ENCODE measurements around the gene SLC35F5.

The SLC35F5 gene

DNA sequence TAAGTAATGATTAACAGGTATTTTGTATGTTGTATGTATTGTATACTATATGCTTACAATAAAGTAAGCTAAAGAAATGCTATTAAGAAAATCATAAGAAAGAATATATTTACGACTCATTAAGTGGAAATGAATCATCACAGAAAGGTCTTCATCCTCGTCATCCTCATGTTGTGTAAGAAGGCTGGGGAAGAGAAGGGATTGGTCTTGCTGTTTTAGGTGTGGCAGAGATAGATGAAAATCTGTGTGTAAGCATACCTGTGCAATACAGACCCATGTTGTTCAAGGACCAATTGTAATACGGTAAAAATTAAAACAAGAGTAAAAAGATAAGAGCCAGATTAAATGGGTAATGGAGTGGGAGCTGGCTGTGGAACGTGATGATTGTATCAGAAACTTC, 16.6 kb downstream of the SLC35F5 start:
- H4K8ac ChIP-seq (ENCODE audit: low read length) = no peak overlapping the region
- no peak overlapping the region for H3K18ac ChIP-seq (ENCODE audit: low read depth in 1 of 2, low read length in 2 of 2)
- no peaks in the 10 kb centered on the region for H3K9me3 ChIP-seq (ENCODE audit: control insufficient read depth, low read length)
- DNase-seq = no peak
- no peak overlapping the region for H3K14ac ChIP-seq (ENCODE audit: low read length in 2 of 2)
- no peak overlapping the region for H2AFZ ChIP-seq (ENCODE audit: low read depth, low read length)
- no peaks in the 10 kb centered on the region for H3K27me3 ChIP-seq (ENCODE audit: control insufficient read depth in 1 of 2, insufficient read depth in 1 of 2, low read length in 2 of 2)
- peaks cover 6 to 99% of the 10 kb centered on the region in 2 experiments for H3K36me3 ChIP-seq (ENCODE audit: control insufficient read depth in 1 of 2, insufficient read depth in 2 of 2, low read depth in 1 of 2, low read length in 2 of 2)
- H2BK12ac ChIP-seq (ENCODE audit: low read length in 2 of 2) = no peak overlapping the region
- no peak overlapping the region for H2BK120ac ChIP-seq (ENCODE audit: low read depth, low read length)
- no peak overlapping the region for H3K4ac ChIP-seq (ENCODE audit: low read depth in 1 of 2, low read length in 2 of 2)
- no peak overlapping the region for H4K91ac ChIP-seq (ENCODE audit: low read length)
- H3K4me2 ChIP-seq (ENCODE audit: low read length, poor library complexity, severe bottlenecking) = no peak overlapping the region
- H3K9ac ChIP-seq (ENCODE audit: low read length) = no peak overlapping the region
- no peak overlapping the region for H3K27ac ChIP-seq (ENCODE audit: low read length, poor library complexity, severe bottlenecking)
- WGBS = 89% methylated on average over 4 of the region's 4 CpGs
- H2BK15ac ChIP-seq (ENCODE audit: low read depth, poor library complexity, severe bottlenecking) = no peak overlapping the region
- H3K23ac ChIP-seq (ENCODE audit: low read length in 2 of 2) = no peak overlapping the region
- no peak overlapping the region for H3K4me3 ChIP-seq (ENCODE audit: insufficient read depth in 1 of 2, low read depth in 1 of 2, low read length in 2 of 2)
- no peak overlapping the region for H2BK5ac ChIP-seq (ENCODE audit: low read depth, low read length, poor library complexity, severe bottlenecking)
- H2AK5ac ChIP-seq (ENCODE audit: low read length, severe bottlenecking) = no peak overlapping the region
- H3K79me1 ChIP-seq (replicated peaks; ENCODE audit: low read length, poor library complexity, severe bottlenecking) = peaks cover 7% of the 10 kb centered on the region
- no peaks in the 10 kb centered on the region for H3K4me1 ChIP-seq (ENCODE audit: control insufficient read depth, insufficient read depth, low read depth, low read length)

DNA sequence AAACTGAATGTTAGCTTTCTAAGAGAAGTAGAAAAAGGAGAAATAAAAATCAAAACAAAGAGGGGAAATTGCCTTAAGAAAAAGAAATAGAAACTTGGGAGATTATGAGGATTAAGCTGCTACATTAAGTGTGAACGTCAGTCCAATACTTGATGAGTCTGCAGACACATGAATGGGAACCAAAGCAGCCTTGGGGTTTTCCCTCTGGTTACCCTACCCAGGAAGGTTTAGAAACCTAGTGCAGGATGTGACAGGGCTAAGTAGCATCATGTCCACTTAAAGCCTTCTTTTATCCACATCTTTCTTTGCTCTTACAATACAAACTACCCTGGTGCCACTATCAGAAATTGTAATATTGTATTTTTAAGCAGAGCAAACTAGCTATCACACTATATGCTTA, 22.3 kb downstream of the SLC35F5 start:
- Histone ChIP-seq H2BK5ac (ENCODE audit: low read depth, low read length, poor library complexity, severe bottlenecking) (no peak overlapping the region), H3K14ac (ENCODE audit: low read length in 2 of 2) (no peak overlapping the region), H2AK5ac (ENCODE audit: low read length, severe bottlenecking) (no peak overlapping the region), H3K9ac (ENCODE audit: low read length) (no peak overlapping the region), H3K18ac (ENCODE audit: low read depth in 1 of 2, low read length in 2 of 2) (no peak overlapping the region), H4K91ac (ENCODE audit: low read length) (no peak overlapping the region), H3K27me3 (ENCODE audit: control insufficient read depth in 1 of 2, insufficient read depth in 1 of 2, low read length in 2 of 2) (no peaks in the 10 kb centered on the region), H2BK120ac (ENCODE audit: low read depth, low read length) (no peak overlapping the region), H3K4me1 (ENCODE audit: control insufficient read depth, insufficient read depth, low read depth, low read length) (no peaks in the 10 kb centered on the region), H2AFZ (ENCODE audit: low read depth, low read length) (no peak overlapping the region), H4K8ac (ENCODE audit: low read length) (no peak overlapping the region), H3K36me3 (ENCODE audit: control insufficient read depth in 1 of 2, insufficient read depth in 2 of 2, low read depth in 1 of 2, low read length in 2 of 2) (peaks cover 0 to 100% of the 10 kb centered on the region in 2 experiments), H3K23ac (ENCODE audit: low read length in 2 of 2) (no peak overlapping the region), H3K4ac (ENCODE audit: low read depth in 1 of 2, low read length in 2 of 2) (no peak overlapping the region), H3K79me1 (replicated peaks; ENCODE audit: low read length, poor library complexity, severe bottlenecking) (peaks cover 10% of the 10 kb centered on the region), H3K4me2 (ENCODE audit: low read length, poor library complexity, severe bottlenecking) (no peak overlapping the region), H3K9me3 (ENCODE audit: control insufficient read depth, low read length) (no peaks in the 10 kb centered on the region), H2BK15ac (ENCODE audit: low read depth, poor library complexity, severe bottlenecking) (no peak overlapping the region), H3K4me3 (ENCODE audit: insufficient read depth in 1 of 2, low read depth in 1 of 2, low read length in 2 of 2) (no peak overlapping the region), H2BK12ac (ENCODE audit: low read length in 2 of 2) (no peak overlapping the region), H3K27ac (ENCODE audit: low read length, poor library complexity, severe bottlenecking) (no peak overlapping the region)
- DNase-seq = no peak
- 95% methylated on average over 1 of the region's 1 CpG for WGBS

DNA sequence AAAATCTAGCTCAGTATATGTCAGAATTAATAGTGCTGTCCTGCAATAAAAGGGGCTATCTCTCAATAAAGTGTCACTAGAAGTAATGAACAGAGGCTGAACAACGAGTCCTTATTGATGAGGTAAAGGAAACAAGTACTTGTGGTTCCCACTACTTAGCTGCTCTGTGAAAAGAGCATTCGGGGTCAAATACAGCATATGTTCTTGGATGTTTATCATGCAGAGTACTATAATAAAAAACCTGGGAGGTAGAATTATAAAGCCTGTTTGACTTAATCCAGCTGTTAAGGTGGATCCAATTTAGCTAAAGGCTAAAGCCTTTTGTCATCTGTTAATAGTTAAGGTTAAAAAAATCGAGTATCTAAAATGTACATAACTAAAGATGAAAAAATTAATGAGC, 32.4 kb downstream of the SLC35F5 start:
- Histone ChIP-seq H3K4me3 (ENCODE audit: insufficient read depth in 1 of 2, low read depth in 1 of 2, low read length in 2 of 2) (no peak overlapping the region), H2BK15ac (ENCODE audit: low read depth, poor library complexity, severe bottlenecking) (no peak overlapping the region), H3K27me3 (ENCODE audit: control insufficient read depth in 1 of 2, insufficient read depth in 1 of 2, low read length in 2 of 2) (no peaks in the 10 kb centered on the region), H3K23ac (ENCODE audit: low read length in 2 of 2) (no peak overlapping the region), H2BK12ac (ENCODE audit: low read length in 2 of 2) (no peak overlapping the region), H2AFZ (ENCODE audit: low read depth, low read length) (no peak overlapping the region), H2AK5ac (ENCODE audit: low read length, severe bottlenecking) (no peak overlapping the region), H2BK5ac (ENCODE audit: low read depth, low read length, poor library complexity, severe bottlenecking) (no peak overlapping the region), H3K79me1 (replicated peaks; ENCODE audit: low read length, poor library complexity, severe bottlenecking) (peaks cover 10% of the 10 kb centered on the region), H3K9ac (ENCODE audit: low read length) (no peak overlapping the region), H3K9me3 (ENCODE audit: control insufficient read depth, low read length) (no peaks in the 10 kb centered on the region), H3K27ac (ENCODE audit: low read length, poor library complexity, severe bottlenecking) (no peak overlapping the region), H3K14ac (ENCODE audit: low read length in 2 of 2) (no peak overlapping the region), H3K4ac (ENCODE audit: low read depth in 1 of 2, low read length in 2 of 2) (no peak overlapping the region), H3K4me1 (ENCODE audit: control insufficient read depth, insufficient read depth, low read depth, low read length) (no peaks in the 10 kb centered on the region), H3K36me3 (ENCODE audit: control insufficient read depth in 1 of 2, insufficient read depth in 2 of 2, low read depth in 1 of 2, low read length in 2 of 2) (peaks cover 6 to 96% of the 10 kb centered on the region in 2 experiments), H2BK120ac (ENCODE audit: low read depth, low read length) (no peak overlapping the region), H4K91ac (ENCODE audit: low read length) (no peak overlapping the region), H3K4me2 (ENCODE audit: low read length, poor library complexity, severe bottlenecking) (no peak overlapping the region), H3K18ac (ENCODE audit: low read depth in 1 of 2, low read length in 2 of 2) (no peak overlapping the region), H4K8ac (ENCODE audit: low read length) (no peak overlapping the region)
- no peak for DNase-seq
- WGBS = 72% methylated on average over 2 of the region's 3 CpGs

DNA sequence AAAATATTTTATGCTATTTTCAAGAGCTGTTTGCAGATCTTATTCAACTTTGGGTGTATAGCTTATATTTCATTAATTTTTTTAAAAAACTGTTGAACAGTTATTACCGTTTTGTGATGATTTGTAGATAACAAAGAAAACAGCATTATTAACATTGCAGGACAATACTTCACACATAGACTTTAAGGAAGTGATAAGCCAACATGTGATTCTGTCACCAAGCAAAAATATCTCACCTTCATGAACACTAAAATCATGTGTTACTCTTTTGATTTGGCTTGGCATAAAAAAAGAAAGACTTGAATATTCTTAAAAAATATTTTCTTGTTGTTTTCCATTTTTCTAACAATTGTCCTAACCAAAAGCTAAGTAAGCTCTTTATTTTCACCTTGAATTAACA, 33.0 kb downstream of the SLC35F5 start:
- Histone ChIP-seq H3K4ac (ENCODE audit: low read depth in 1 of 2, low read length in 2 of 2) (no peak overlapping the region), H3K18ac (ENCODE audit: low read depth in 1 of 2, low read length in 2 of 2) (no peak overlapping the region), H2BK5ac (ENCODE audit: low read depth, low read length, poor library complexity, severe bottlenecking) (no peak overlapping the region), H3K27ac (ENCODE audit: low read length, poor library complexity, severe bottlenecking) (no peak overlapping the region), H2AFZ (ENCODE audit: low read depth, low read length) (no peak overlapping the region), H3K14ac (ENCODE audit: low read length in 2 of 2) (no peak overlapping the region), H2BK120ac (ENCODE audit: low read depth, low read length) (no peak overlapping the region), H3K79me1 (replicated peaks; ENCODE audit: low read length, poor library complexity, severe bottlenecking) (peaks cover 10% of the 10 kb centered on the region), H2BK12ac (ENCODE audit: low read length in 2 of 2) (no peak overlapping the region), H3K36me3 (ENCODE audit: control insufficient read depth in 1 of 2, insufficient read depth in 2 of 2, low read depth in 1 of 2, low read length in 2 of 2) (peaks cover 6 to 96% of the 10 kb centered on the region in 2 experiments), H3K4me3 (ENCODE audit: insufficient read depth in 1 of 2, low read depth in 1 of 2, low read length in 2 of 2) (no peak overlapping the region), H3K23ac (ENCODE audit: low read length in 2 of 2) (no peak overlapping the region), H3K27me3 (ENCODE audit: control insufficient read depth in 1 of 2, insufficient read depth in 1 of 2, low read length in 2 of 2) (no peaks in the 10 kb centered on the region), H3K9ac (ENCODE audit: low read length) (no peak overlapping the region), H3K4me2 (ENCODE audit: low read length, poor library complexity, severe bottlenecking) (no peak overlapping the region), H4K91ac (ENCODE audit: low read length) (no peak overlapping the region), H4K8ac (ENCODE audit: low read length) (no peak overlapping the region), H2AK5ac (ENCODE audit: low read length, severe bottlenecking) (no peak overlapping the region), H3K9me3 (ENCODE audit: control insufficient read depth, low read length) (no peaks in the 10 kb centered on the region), H2BK15ac (ENCODE audit: low read depth, poor library complexity, severe bottlenecking) (no peak overlapping the region), H3K4me1 (ENCODE audit: control insufficient read depth, insufficient read depth, low read depth, low read length) (no peaks in the 10 kb centered on the region)
- DNase-seq = no peak
- WGBS = 100% methylated on average over 1 of the region's 1 CpG

Measured in mesenchymal stem cell (in vitro differentiated cells and primary cell).